GM23338 (cell line): Measurements from ENCODE around the gene CISH. TPM values are rescaled to one million over a fixed set of nuclear protein-coding genes. Genes with fewer than 3 reads are reported as not detected.

Experiments
- ATAC-seq: fragments of 200-7000 bp; cut with Tn5 transposase; 3 replicates; pipeline ENCODE4 v1.9.1; 2020
- DNase-seq: peaks from one replicate; pipeline ENCODE4 v3.0.0-alpha.2; 2015; ENCODE audit warnings: low spot score
- H2AFZ ChIP-seq: fragments of 200-600 bp; sonication (generic); 2 replicates; pipeline ENCODE4 v1.8.0; 2016; ENCODE audit warnings: antibody characterized with exemption, mild to moderate bottlenecking, moderate library complexity
- H3F3A ChIP-seq: fragments of 200-600 bp; sonication (generic); replicated peaks from 2 replicates; pipeline ENCODE4 v1.8.0; 2017; ENCODE audit warnings: antibody characterized with exemption, mixed run types, low read depth
- H3K27ac ChIP-seq: fragments of 200-600 bp; sonication (generic); 2 replicates; pipeline ENCODE4 v1.6.1; 2016; ENCODE audit warnings: low read depth
- H3K27me3 ChIP-seq: fragments of 200-600 bp; sonication (generic); 2 replicates; pipeline ENCODE4 v1.8.0; 2016; ENCODE audit warnings: mild to moderate bottlenecking, mixed run types, moderate library complexity; ENCODE audit not compliant: insufficient read depth
- H3K36me3 ChIP-seq: fragments of 200-600 bp; sonication (generic); 2 replicates; pipeline ENCODE4 v1.8.0; 2016; ENCODE audit warnings: mild to moderate bottlenecking; ENCODE audit not compliant: insufficient read depth
- H3K4me1 ChIP-seq: fragments of 200-600 bp; sonication (generic); 2 replicates; pipeline ENCODE4 v1.8.0; 2016; ENCODE audit warnings: mild to moderate bottlenecking, moderate library complexity; ENCODE audit not compliant: insufficient read depth
- H3K4me2 ChIP-seq: fragments of 200-600 bp; sonication (generic); 2 replicates; pipeline ENCODE4 v1.7.1; 2017; ENCODE audit warnings: mixed run types
- H3K4me3 ChIP-seq: fragments of 200-600 bp; sonication (generic); 2 replicates; pipeline ENCODE4 v1.6.1; 2016; ENCODE audit warnings: mixed run types
- H3K79me2 ChIP-seq: fragments of 200-600 bp; sonication (generic); replicated peaks from 2 replicates; pipeline ENCODE4 v1.8.0; 2017; ENCODE audit warnings: mild to moderate bottlenecking; ENCODE audit not compliant: insufficient read depth
- H3K9me2 ChIP-seq: fragments of 200-600 bp; sonication (generic); 2 replicates; pipeline ENCODE4 v1.8.0; 2017; ENCODE audit not compliant: insufficient read depth
- H4K20me1 ChIP-seq: fragments of 200-600 bp; sonication (generic); replicated peaks from 2 replicates; pipeline ENCODE4 v1.8.0; 2017; ENCODE audit warnings: mild to moderate bottlenecking; ENCODE audit not compliant: insufficient read depth
- H3K27ac Mint-ChIP-seq: 2 replicates; pipeline ENCODE4 v1.8.0; 2020; ENCODE audit warnings: inconsistent platforms, mild to moderate bottlenecking, moderate library complexity, mixed read lengths
- H3K27me3 Mint-ChIP-seq: 3 replicates; pipeline ENCODE4 v1.8.0; 2022; ENCODE audit warnings: low read depth, mild to moderate bottlenecking, moderate library complexity, mixed read lengths, inconsistent platforms; ENCODE audit not compliant: insufficient read depth, poor library complexity
- H3K36me3 Mint-ChIP-seq: 3 replicates; pipeline ENCODE4 v1.8.0; 2021; ENCODE audit warnings: low read depth, mild to moderate bottlenecking, inconsistent platforms, moderate library complexity, mixed read lengths
- H3K4me1 Mint-ChIP-seq: 3 replicates; pipeline ENCODE4 v1.8.0; 2020; ENCODE audit warnings: mild to moderate bottlenecking, inconsistent platforms, mixed read lengths
- H3K4me3 Mint-ChIP-seq: 3 replicates; pipeline ENCODE4 v1.8.0; 2021; ENCODE audit warnings: moderate library complexity, mild to moderate bottlenecking, inconsistent platforms, mixed read lengths
- H3K9me3 Mint-ChIP-seq: 3 replicates; pipeline ENCODE4 v1.8.0; 2020; ENCODE audit warnings: moderate library complexity, mild to moderate bottlenecking, inconsistent platforms, mixed read lengths
- CREB1 ChIP-seq: fragments of 250-450 bp; sonication (Bioruptor Pico); IDR thresholded peaks from 2 replicates; pipeline ENCODE4 v1.5.0; 2020; ENCODE audit warnings: low read depth, mild to moderate bottlenecking, moderate library complexity
- ETS1 ChIP-seq: IDR thresholded peaks from 2 replicates; pipeline ENCODE4 v1.6.1; 2016; ENCODE audit warnings: antibody characterized with exemption
- JUNB ChIP-seq: IDR thresholded peaks from one replicate; pipeline ENCODE4 v1.6.1; 2016; ENCODE audit warnings: antibody characterized with exemption; ENCODE audit not compliant: unreplicated experiment
- POLR2AphosphoS5 ChIP-seq: IDR thresholded peaks from 2 replicates; pipeline ENCODE4 v1.6.1; 2016; ENCODE audit warnings: antibody characterized with exemption, low read depth
- ZNF331 ChIP-seq: fragments of 250-450 bp; sonication (Bioruptor Pico); IDR thresholded peaks from 2 replicates; pipeline ENCODE4 v1.5.0; 2020; ENCODE audit warnings: low read depth, mild to moderate bottlenecking, moderate library complexity
- polyA plus RNA-seq: library from polyadenylated mRNA; unstranded; fragments of >200 nt; fragmentation: Nextera tagmentation; extraction: Ambion mirVana; gene quantifications from 2 replicates; pipeline ENCODE4 v1.2.1, GENCODE V29; 2016
- total RNA-seq: library from RNA; depleted of rRNA; stranded (reverse); fragments of >200 nt; shearing (Covaris generic); gene quantifications from 2 replicates; pipeline ENCODE4 v1.2.3, GENCODE V29; 2014
- TF ChIP-seq, protein P1 (sequence below), 2 experiments: fragments of 200-600 bp in 1 of 2; sonication (generic) in 1 of 2; conservative IDR thresholded peaks; 2 replicates each; pipeline versions ENCODE4 v1.5.1 to v1.6.1; 2016 to 2017; ENCODE audit warnings: antibody characterized with exemption in 2 of 2, low read depth in 2 of 2, mild to moderate bottlenecking in 2 of 2, moderate library complexity in 1 of 2

CISH gene
- total and polyA plus RNA-seq, 2 experiments from 2014 or later = 2.1 to 3.6 TPM

- Mint-ChIP-seq H3K9me3 (no peaks in the 10 kb centered on the region), H3K36me3 (peaks cover 3% of the 10 kb centered on the region; the same call in 1 of the 3 replicates), H3K4me3 (peak within 1 kb of the TSS; percentile 97), H3K27ac (peak within 1 kb of the TSS; percentile 94), H3K4me1 (peaks cover 11% of the 10 kb centered on the region; the same call in 2 of the 3 replicates), H3K27me3 (peaks cover 14% of the 10 kb centered on the region)
- Histone ChIP-seq H3K27me3 (peaks cover 13% of the 10 kb centered on the region; the same call in 1 of the 2 replicates), H3K4me1 (no peaks in the 10 kb centered on the region; the same call in 1 of the 2 replicates), H4K20me1 (no peaks in the 10 kb centered on the region), H3K9me2 (no peaks in the 10 kb centered on the region), H3K79me2 (peaks cover 7% of the 10 kb centered on the region; the same call in 1 of the 2 replicates), H2AFZ (peak within 1 kb of the TSS; percentile 99), H3F3A (peaks cover 20% of the 10 kb centered on the region), H3K4me3 (peak within 1 kb of the TSS; percentile 96), H3K36me3 (no peaks in the 10 kb centered on the region), H3K4me2 (peak within 1 kb of the TSS; percentile 97), H3K27ac (peak within 1 kb of the TSS; percentile 89)
- TF ChIP-seq POLR2AphosphoS5 (peak; percentile 76), ETS1 (peak; percentile 82), CREB1 (CRISPR knock-in tag) (peak; percentile 90), ZNF331 (CRISPR knock-in tag) (no peak)
- TF ChIP-seq, protein P1, sequence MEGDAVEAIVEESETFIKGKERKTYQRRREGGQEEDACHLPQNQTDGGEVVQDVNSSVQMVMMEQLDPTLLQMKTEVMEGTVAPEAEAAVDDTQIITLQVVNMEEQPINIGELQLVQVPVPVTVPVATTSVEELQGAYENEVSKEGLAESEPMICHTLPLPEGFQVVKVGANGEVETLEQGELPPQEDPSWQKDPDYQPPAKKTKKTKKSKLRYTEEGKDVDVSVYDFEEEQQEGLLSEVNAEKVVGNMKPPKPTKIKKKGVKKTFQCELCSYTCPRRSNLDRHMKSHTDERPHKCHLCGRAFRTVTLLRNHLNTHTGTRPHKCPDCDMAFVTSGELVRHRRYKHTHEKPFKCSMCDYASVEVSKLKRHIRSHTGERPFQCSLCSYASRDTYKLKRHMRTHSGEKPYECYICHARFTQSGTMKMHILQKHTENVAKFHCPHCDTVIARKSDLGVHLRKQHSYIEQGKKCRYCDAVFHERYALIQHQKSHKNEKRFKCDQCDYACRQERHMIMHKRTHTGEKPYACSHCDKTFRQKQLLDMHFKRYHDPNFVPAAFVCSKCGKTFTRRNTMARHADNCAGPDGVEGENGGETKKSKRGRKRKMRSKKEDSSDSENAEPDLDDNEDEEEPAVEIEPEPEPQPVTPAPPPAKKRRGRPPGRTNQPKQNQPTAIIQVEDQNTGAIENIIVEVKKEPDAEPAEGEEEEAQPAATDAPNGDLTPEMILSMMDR (conservative IDR thresholded peaks at IDR 0.05; ENCODE audit: low read depth in 2 of 2) = no peak
- peak; percentile 99 for DNase-seq
- peak; percentile 69 for ATAC-seq
Measured at GRCh38 chr3:50568947-50569749, 42.4 kb downstream of the CISH start, which contains the start of gene HEMK1. TSS of gene HEMK1 (plus strand) at chr3:50569522. CDS start at chr3:50571105, 1,583 bp downstream.

DNA sequence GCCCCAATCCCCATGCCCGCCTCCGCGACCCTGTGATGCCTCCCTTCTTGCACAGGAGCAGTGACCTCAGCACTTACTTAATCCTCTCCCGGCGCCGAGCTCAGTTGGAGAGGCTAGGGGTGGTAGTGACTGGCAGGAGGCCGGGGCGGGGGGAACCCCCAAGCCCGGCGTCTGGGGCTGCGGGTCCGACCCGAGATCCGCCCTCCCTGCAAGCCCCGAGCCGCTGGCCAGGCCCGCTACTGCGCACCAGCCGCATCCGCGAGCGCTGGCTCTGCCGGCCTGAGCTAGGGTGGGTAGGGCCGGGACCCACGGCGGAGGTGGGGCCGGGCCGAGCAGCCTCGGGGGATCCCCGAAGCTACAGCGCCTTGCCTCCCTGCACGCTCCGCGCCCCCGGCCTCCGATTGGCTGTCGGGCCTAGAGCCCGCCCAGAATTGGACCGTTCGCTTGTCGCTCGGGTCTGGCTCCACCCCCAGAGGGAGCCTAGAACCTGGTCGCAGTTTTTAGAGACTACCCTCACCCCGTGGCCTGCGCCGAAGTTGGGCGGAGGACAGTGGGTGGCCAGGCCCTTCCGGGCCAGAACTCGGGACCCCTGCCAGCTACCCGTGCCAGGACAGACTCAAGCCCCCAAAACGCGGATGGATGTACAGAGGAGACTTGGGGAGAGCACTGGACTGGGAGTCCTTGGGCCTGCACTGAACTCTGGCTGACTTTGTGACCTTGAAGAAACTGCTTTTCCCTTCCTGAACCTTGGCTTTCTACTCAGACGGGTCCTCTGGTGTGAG lies 44.0 kb downstream of the CISH start, which contains the start of gene C3orf18:
C3orf18 (minus strand) TSS at position 362 of the 782 bp plus-strand sequence. CDS start 2,048 bp downstream, outside the sequence.
- H3K9me2 ChIP-seq = no peaks in the 10 kb centered on the region
- H3K27ac ChIP-seq = no peak within 1 kb of the TSS
- Mint-ChIP-seq H3K4me1 (peaks cover 11% of the 10 kb centered on the region; the same call in 2 of the 3 replicates), H3K36me3 (peaks cover 3% of the 10 kb centered on the region; the same call in 1 of the 3 replicates), H3K27me3 (peaks cover 14% of the 10 kb centered on the region), H3K4me3 (peak within 1 kb of the TSS; percentile 97), H3K9me3 (no peaks in the 10 kb centered on the region), H3K27ac (peak within 1 kb of the TSS; percentile 84)
- H4K20me1 ChIP-seq = no peaks in the 10 kb centered on the region
- H3K4me2 ChIP-seq = peak within 1 kb of the TSS; percentile 97
- H3K79me2 ChIP-seq = peaks cover 7% of the 10 kb centered on the region; the same call in 1 of the 2 replicates
- TF ChIP-seq POLR2AphosphoS5 (peak; percentile 76), JUNB (no peak), CREB1 (CRISPR knock-in tag) (peak; percentile 64; the same call in 1 of the 2 replicates)
- peak; percentile 98 for DNase-seq
- H3K4me3 ChIP-seq = peak within 1 kb of the TSS; percentile 96
- H3F3A ChIP-seq = peaks cover 20% of the 10 kb centered on the region
- H3K27me3 ChIP-seq = peaks cover 13% of the 10 kb centered on the region; the same call in 1 of the 2 replicates
- H2AFZ ChIP-seq = peak within 1 kb of the TSS; percentile 98
- ATAC-seq = peak; percentile 79
- H3K4me1 ChIP-seq = no peaks in the 10 kb centered on the region; the same call in 1 of the 2 replicates
- no peaks in the 10 kb centered on the region for H3K36me3 ChIP-seq
